ENCODE data around the gene ABCC4. TPM values are rescaled to one million over a fixed set of nuclear protein-coding genes. Genes with fewer than 3 reads are reported as not detected.

The ABCC4 gene
- total RNA-seq, 4 donors from 2014 or later, result 3.9 to 6.8 (median 4.7) TPM

DNA sequence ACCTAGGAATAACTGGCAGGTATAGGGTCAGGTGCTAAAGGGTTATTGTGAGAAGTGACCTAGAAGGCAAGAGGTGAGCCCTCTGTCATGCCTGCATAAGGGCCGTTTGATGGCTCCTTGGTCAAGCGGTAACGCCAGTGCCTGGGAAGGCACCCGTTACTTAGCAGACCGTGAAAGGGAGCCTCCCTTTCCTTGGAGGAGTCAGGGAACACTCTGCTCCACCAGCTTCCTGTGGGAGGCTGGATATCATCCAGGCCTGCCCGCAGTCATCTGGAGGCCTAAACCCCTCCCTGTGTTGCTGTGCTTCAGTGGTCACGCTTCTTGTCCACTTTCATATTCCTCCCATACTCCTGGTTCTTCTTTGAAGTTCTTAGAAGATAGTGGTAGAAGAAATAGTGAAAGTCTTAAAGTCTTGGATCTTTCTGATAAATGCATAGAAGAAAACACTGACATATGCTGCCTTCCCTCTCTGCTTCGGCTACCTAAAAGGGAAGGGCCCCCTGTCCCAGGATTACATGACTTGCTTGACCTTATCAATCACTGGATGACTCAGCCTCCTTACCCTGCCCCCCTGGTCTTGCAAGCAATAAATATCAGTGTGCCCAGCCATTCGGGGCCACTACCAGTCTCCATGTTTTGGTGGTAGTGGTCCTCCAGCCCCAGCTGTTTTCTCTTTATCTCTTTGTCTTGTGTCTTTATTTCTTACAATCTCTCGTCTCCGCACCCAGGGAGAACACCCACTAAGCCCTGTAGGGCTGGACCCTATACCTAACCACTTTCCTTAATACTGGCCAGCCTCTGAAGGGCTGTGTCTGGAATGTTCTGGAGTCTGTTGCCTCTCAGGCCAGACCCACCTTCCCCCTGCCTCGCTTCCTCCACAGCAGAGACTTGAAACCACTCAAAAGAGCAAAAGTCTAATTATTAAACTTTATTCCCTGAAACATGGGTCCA, 16.1 kb upstream of the ABCC4 start:
- Histone ChIP-seq H3K27ac (no peak overlapping the region), H3K4me1 (no peaks in the 10 kb centered on the region), H3K27me3 (peaks cover 4% of the 10 kb centered on the region), H3K9me3 (no peaks in the 10 kb centered on the region), H3K36me3 (no peaks in the 10 kb centered on the region), H3K4me3 (no peak overlapping the region)
- ATAC-seq, result no peak
- 83 to 84% methylated on average over 8 to 11 of the region's 12 CpGs for whole genome bisulfite sequencing, 2 donors (ENCODE audit: low coverage in 1 of 2)
- no peak for TF ChIP-seq EP300 (IDR thresholded peaks at IDR 0.05)
- TF ChIP-seq POLR2AphosphoS5 (IDR thresholded peaks at IDR 0.05), result no peak
- TF ChIP-seq, protein P1, sequence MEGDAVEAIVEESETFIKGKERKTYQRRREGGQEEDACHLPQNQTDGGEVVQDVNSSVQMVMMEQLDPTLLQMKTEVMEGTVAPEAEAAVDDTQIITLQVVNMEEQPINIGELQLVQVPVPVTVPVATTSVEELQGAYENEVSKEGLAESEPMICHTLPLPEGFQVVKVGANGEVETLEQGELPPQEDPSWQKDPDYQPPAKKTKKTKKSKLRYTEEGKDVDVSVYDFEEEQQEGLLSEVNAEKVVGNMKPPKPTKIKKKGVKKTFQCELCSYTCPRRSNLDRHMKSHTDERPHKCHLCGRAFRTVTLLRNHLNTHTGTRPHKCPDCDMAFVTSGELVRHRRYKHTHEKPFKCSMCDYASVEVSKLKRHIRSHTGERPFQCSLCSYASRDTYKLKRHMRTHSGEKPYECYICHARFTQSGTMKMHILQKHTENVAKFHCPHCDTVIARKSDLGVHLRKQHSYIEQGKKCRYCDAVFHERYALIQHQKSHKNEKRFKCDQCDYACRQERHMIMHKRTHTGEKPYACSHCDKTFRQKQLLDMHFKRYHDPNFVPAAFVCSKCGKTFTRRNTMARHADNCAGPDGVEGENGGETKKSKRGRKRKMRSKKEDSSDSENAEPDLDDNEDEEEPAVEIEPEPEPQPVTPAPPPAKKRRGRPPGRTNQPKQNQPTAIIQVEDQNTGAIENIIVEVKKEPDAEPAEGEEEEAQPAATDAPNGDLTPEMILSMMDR (IDR thresholded peaks at IDR 0.05), result no peak
- no peak for TF ChIP-seq POLR2A (IDR thresholded peaks at IDR 0.05)

DNA sequence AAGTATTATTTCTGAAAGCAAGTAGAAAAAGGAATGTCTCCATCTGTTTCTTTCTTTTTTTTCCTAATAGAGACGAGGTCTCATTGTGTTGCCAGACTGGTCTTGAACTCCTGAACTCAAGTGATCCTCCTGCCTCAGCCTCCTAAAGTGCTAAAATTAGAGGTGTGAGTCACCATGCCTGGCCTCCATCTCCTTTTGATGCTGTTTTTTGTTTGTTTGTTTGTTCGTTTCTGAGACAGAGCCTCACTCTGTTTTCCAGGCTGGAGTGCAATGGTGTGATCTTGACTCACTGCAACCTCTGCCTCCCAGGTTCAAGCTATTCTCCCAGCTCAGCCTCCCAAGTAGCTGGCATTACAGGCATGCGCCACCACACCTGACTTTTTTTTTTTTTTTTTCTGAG, 14.5 kb upstream of the ABCC4 start:
- H3K4me3 ChIP-seq, result no peak overlapping the region
- no peaks in the 10 kb centered on the region for H3K4me1 ChIP-seq
- no peak overlapping the region for H3K27ac ChIP-seq
- H3K9me3 ChIP-seq, result no peaks in the 10 kb centered on the region
- 78 to 89% methylated on average over 1 to 3 of the region's 3 CpGs for WGBS, 2 donors (ENCODE audit: low coverage in 1 of 2)
- H3K36me3 ChIP-seq, result no peaks in the 10 kb centered on the region
- ATAC-seq, result no peak
- TF ChIP-seq EP300 (IDR thresholded peaks at IDR 0.05) (no peak), POLR2AphosphoS5 (IDR thresholded peaks at IDR 0.05) (no peak), POLR2A (IDR thresholded peaks at IDR 0.05) (no peak)
- TF ChIP-seq, protein P1 (IDR thresholded peaks at IDR 0.05), result no peak
- peaks cover 4% of the 10 kb centered on the region for H3K27me3 ChIP-seq

DNA sequence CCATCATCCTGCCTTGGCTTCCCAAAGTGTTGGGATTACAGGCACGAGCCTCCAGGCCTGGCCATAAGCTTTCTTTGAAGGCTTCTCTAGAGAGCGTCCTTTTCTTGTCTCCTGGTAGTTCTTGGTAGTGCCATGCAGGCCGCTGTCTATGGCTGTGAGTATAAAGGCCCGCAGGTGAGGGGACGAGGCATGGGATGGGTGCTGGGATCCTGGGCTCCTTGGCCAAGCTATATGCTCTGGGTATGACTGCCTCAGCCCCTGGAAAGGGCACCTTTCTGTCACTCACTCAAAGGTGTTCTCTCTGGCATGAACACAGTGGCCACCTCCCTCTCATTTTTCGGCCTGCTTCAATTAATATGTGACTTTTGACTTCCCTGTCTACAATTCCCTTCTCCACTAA, 6.3 kb upstream of the ABCC4 start:
- Histone ChIP-seq H3K4me3 (no peak overlapping the region), H3K9me3 (peaks cover 0 to 7% (median 0%) of the 10 kb centered on the region in 3 donors), H3K27me3 (no peaks in the 10 kb centered on the region), H3K27ac (no peak overlapping the region), H3K4me1 (no peaks in the 10 kb centered on the region), H3K36me3 (no peaks in the 10 kb centered on the region)
- TF ChIP-seq POLR2AphosphoS5 (IDR thresholded peaks at IDR 0.05) (no peak), POLR2A (IDR thresholded peaks at IDR 0.05) (no peak), EP300 (IDR thresholded peaks at IDR 0.05) (no peak)
- TF ChIP-seq, protein P1 (IDR thresholded peaks at IDR 0.05), result no peak
- no peak for ATAC-seq
- 58 to 93% methylated on average over 4 to 6 of the region's 6 CpGs for WGBS, 2 donors (ENCODE audit: low coverage in 1 of 2)

DNA sequence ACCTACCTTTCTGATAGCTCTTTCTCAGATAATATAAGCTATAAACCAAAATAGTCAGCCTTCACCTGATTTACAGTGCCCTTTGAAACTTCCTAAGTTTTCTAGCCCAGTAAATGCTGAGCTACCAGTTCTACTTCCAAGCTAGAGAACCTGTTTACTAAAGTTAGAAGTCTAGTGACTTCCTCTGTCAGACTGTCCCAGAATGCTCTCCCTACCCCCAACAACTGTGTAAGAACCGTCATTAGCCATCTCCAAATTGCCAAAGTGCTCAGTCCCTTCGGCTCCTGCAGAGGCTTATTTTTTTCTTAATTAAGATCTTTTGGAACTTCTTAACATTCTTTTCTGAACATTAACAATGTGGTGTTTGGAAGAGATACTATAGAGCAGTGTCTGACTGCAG, 3.2 kb upstream of the ABCC4 start:
- no peak overlapping the region for H3K27ac ChIP-seq
- no peak for TF ChIP-seq EP300 (IDR thresholded peaks at IDR 0.05)
- TF ChIP-seq POLR2A (IDR thresholded peaks at IDR 0.05), result no peak
- TF ChIP-seq, protein P1 (IDR thresholded peaks at IDR 0.05), result no peak
- no peak for TF ChIP-seq POLR2AphosphoS5 (IDR thresholded peaks at IDR 0.05)
- WGBS, 2 donors (ENCODE audit: low coverage in 1 of 2), result 52 to 55% methylated on average over 2 of the region's 2 CpGs
- no peaks in the 10 kb centered on the region for H3K9me3 ChIP-seq
- H3K27me3 ChIP-seq, result no peaks in the 10 kb centered on the region
- ATAC-seq, result no peak
- no peak overlapping the region for H3K4me3 ChIP-seq
- H3K36me3 ChIP-seq, result no peaks in the 10 kb centered on the region
- peaks cover 0 to 27% (median 0%) of the 10 kb centered on the region in 3 donors for H3K4me1 ChIP-seq
